GM12891 (cell line): ENCODE results near the gene GAPDH.

Experiments used
- PAX5 ChIP-seq: IDR thresholded peaks from 2 replicates; pipeline ENCODE4 v1.6.1; 2011; ENCODE audit warnings: low read length, moderate library complexity, mild to moderate bottlenecking; ENCODE audit not compliant: insufficient read depth, severe bottlenecking
- POLR2A ChIP-seq: IDR thresholded peaks from 2 replicates; pipeline ENCODE4 v1.6.1; 2011; ENCODE audit warnings: low read depth, low read length, control low read depth
- POLR2AphosphoS5 ChIP-seq: IDR thresholded peaks from 2 replicates; pipeline ENCODE4 v1.6.1; 2011; ENCODE audit warnings: low read depth, low read length, control low read depth
- POU2F2 ChIP-seq: IDR thresholded peaks from 2 replicates; pipeline ENCODE4 v1.6.1; 2011; ENCODE audit warnings: low read depth, mild to moderate bottlenecking, control low read depth, low read length, moderate library complexity
- SPI1 ChIP-seq: IDR thresholded peaks from 2 replicates; pipeline ENCODE4 v1.6.1; 2011; ENCODE audit warnings: low read depth, low read length, control low read depth
- TAF1 ChIP-seq: IDR thresholded peaks from 2 replicates; pipeline ENCODE4 v1.6.1; 2011; ENCODE audit warnings: low read depth, low read length, control low read depth

DNA sequence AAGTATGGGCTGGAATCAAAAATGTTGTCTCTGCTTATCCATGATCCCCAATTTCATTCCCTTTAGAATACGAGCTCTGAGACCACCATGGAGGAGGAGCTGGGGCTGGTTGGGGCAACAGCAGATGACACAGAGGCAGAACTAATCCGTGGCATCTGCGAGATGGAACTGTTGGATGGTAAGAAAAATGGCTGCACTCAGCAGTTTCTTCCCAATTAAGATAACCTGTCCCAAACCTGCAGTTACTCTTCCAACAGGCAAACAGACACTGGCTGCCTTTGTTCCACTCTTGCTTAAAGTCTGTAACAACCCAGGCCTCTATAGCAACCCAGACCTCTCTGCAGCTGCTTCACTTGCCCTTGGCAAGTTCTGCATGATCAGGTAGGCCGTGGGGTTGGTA is 6.6 kb upstream of the GAPDH start:
- TF ChIP-seq POLR2A (no peak), POU2F2 (no peak), POLR2AphosphoS5 (no peak), TAF1 (no peak), SPI1 (no peak), PAX5 (no peak)
